KG1 (cell line): ENCODE data around the gene SBF2.
A peak's percentile ranks its signal among the peaks of the same experiment; 100 is the strongest.

Experiments
- DNase-seq: peaks from one replicate; lab custom pipeline; 2025; lab: John Stamatoyannopoulos, UW

SBF2 gene

GRCh38 chr11:10293423-10294289, at the start of gene SBF2:
Gene SBF2, minus strand, starts transcription at chr11:10294219. Its CDS starts 150 bp downstream, at chr11:10294069.
- peak; percentile 52 for DNase-seq

- DNase-seq: no peak
These were observed 44.3 kb upstream of the SBF2 start for GRCh38 chr11:10338287-10338686.

- DNase-seq: no peak
These were observed 39.5 kb upstream of the SBF2 start for GRCh38 chr11:10333490-10333889.

- DNase-seq: no peak
These were observed 37.7 kb upstream of the SBF2 start for GRCh38 chr11:10331548-10332289.

GRCh38 chr11:10329935-10330334, 35.9 kb upstream of the SBF2 start:
- DNase-seq: no peak

GRCh38 chr11:10329356-10329755, 35.3 kb upstream of the SBF2 start:
- DNase-seq: no peak

- no peak for DNase-seq
These were observed 34.5 kb upstream of the SBF2 start for GRCh38 chr11:10328314-10329098.

GRCh38 chr11:10327254-10327653, 33.2 kb upstream of the SBF2 start:
- no peak for DNase-seq

- DNase-seq: no peak
These were observed 32.3 kb upstream of the SBF2 start for GRCh38 chr11:10326012-10326964.

GRCh38 chr11:10325277-10326011, 31.4 kb upstream of the SBF2 start:
- DNase-seq: no peak

GRCh38 chr11:10324474-10324873, 30.5 kb upstream of the SBF2 start:
- no peak for DNase-seq

- no peak for DNase-seq
These were observed 29.8 kb upstream of the SBF2 start for GRCh38 chr11:10323793-10324170.

GRCh38 chr11:10322830-10323792, 29.1 kb upstream of the SBF2 start:
- peak; percentile 34 for DNase-seq

GRCh38 chr11:10322401-10322800, 28.4 kb upstream of the SBF2 start:
- no peak for DNase-seq

GRCh38 chr11:10320736-10321465, 26.9 kb upstream of the SBF2 start:
- no peak for DNase-seq

- DNase-seq: no peak
These were observed 25.9 kb upstream of the SBF2 start for GRCh38 chr11:10319702-10320558.

- no peak for DNase-seq
These were observed 24.4 kb upstream of the SBF2 start for GRCh38 chr11:10318527-10318802.
